ENCODE results near the gene ENOX2. TPM values are rescaled to one million over a fixed set of nuclear protein-coding genes. Genes with fewer than 3 reads are reported as not detected.

Gene ENOX2
- polyA plus RNA-seq, 1 donor = 19.4 TPM

- no peak for DNase-seq
Observed at GRCh38 chrX:130885996-130886395, 17.0 kb downstream of the ENOX2 start.

- DNase-seq = no peak
Observed at GRCh38 chrX:130885508-130885907, 17.5 kb downstream of the ENOX2 start.

- DNase-seq = no peak
Observed at GRCh38 chrX:130884627-130885026, 18.4 kb downstream of the ENOX2 start.

GRCh38 chrX:130879869-130880268 lies 23.1 kb downstream of the ENOX2 start:
- no peak for DNase-seq

DNA sequence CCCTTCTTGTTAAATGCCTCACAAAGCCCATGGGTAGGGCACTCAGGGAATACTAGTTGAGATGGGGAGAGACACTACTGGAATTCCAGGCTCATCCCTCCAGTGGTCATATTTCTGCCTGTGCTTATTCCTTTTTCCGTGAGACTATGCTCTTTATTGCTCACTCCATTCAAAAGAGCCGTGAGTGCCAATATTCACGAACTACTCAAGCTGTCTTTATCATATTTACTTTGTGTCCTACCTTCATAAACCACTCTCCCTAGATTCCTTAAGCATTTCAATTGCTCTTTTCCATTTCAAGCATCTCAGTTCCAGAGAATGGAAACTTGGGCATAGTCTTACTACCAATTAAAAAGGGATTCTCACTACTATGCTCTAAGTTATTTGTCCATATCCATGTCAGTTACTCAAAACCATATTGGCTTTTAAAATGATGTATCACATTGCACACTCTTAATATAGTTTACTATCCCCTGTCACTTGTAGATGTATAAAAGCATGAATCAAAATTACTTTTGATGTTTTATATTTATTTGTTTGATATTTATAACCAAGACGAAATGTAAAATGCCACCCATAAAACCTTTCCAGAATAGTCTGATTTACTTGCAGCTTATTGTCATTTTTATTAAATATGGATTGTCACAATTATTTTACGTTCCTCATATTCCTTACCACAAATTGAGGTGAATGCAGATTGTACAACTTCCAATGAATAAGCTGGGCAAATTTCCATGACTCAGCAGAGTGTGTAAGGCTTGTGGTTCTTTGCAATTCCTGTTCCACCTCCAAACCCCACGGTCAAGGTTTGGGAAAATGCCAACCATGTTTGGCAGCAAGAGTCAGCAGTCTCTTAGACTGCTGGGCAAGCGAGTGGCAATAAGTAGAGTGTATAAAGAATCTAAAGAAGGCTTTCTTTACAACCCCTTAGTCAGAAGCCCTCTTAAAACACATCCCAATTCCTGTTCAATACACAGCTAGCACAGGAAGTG lies 24.4 kb downstream of the ENOX2 start:
- DNase-seq = no peak

DNA sequence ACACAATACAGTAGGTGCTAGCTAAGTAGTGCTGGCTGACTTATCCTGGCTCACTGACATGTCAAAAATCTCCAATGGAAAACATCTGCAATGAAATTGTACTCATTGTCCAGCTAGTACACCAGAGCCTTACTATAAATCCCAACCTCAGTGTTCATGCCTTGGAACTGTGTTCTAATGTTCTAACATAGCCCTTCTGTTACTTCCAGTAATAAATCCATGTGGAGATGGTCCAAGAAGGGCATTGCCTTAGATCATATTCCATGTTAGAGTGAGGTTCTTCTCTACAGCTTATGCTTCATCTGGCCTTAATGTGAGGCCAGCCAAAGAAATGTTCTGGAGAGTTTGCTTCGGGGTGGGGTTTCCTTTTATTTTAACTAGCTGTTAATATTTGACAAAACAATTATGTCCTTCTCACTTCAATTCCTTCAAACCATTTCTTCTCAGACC lies 25.1 kb downstream of the ENOX2 start:
- no peak for DNase-seq

- DNase-seq = no peak
Observed at GRCh38 chrX:130876226-130876625, 26.8 kb downstream of the ENOX2 start.

DNA sequence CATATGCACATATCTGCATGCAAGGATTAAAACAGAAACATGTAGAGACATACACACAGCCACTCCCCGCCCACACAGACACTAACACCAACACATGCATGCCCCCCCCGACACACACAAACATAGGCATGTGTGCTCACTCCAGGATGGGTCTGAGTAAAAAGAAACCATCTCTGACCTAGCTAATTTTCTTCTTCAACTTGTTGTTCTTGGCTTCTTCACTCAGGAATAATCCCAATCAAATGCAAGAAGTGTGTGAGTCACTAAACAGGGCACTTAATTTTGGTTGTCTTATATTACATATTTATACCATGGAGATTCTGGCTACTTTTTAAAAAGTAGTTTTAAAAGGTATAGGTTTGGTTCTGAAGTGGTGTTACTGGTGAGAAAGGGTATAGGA lies 28.3 kb downstream of the ENOX2 start:
- no peak for DNase-seq

GRCh38 chrX:130869239-130869638 lies 33.8 kb downstream of the ENOX2 start:
- no peak for DNase-seq

DNA sequence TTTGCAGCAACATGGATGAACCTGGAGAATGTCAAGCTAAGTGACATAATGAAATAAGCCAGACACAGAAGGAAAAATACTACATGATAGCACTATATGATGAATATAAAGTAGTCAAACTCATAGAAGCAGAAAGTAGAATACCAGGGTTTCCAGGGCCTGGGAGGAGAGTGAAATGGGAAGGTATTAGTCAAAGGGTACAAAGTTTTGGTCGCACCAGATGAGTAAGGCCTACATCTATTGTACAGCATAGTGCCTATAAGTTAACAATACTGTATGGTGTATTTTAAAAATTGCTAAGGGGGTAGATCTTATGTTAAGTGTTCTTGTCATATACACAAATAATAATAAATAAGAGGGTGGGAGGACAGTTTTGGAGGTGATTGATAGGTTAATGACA lies 41.5 kb downstream of the ENOX2 start:
- no peak for DNase-seq

- no peak for DNase-seq
Observed at GRCh38 chrX:130857207-130857606, 45.8 kb downstream of the ENOX2 start.

DNA sequence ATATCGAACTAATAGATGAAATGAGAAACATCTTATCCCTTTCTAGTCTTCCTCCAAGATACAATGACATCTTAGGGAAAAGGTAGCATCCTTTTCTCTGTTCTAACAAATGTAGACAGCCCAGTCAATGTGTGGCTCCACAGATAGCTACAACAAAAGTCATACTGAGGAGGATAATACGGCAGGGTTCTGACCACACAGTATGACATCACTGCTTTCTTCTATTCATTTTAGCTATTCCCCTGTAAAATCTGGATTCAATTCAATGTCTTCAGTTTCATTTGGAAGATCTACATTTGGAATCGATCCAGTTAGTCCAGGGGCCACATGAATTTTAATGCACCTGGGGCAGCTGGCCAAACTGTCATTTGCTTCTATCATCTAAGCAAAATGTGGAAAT lies 51.4 kb downstream of the ENOX2 start:
- DNase-seq = no peak

DNA sequence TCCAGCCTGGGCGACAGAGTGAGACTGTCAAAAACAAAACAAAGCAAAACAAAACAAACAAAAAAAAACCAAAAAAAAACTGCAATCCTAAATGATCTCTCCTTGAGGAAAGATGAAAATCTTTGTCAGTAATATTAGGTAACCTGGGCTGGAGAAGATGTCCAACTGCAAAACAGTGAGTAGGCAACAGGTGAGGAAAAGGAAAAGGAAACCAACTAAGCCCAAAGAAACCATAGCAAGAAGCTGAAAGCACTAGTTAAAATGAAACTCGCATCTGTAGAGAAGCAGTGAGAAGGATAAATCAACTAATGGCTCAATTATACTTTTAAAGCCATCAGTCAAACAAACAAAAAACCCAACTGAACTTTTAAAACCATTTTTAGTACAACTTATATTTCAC lies 54.2 kb downstream of the ENOX2 start:
- no peak for DNase-seq

GRCh38 chrX:130846746-130847145 lies 56.3 kb downstream of the ENOX2 start:
- no peak for DNase-seq

GRCh38 chrX:130841776-130842175 lies 61.2 kb downstream of the ENOX2 start:
- no peak for DNase-seq

DNA sequence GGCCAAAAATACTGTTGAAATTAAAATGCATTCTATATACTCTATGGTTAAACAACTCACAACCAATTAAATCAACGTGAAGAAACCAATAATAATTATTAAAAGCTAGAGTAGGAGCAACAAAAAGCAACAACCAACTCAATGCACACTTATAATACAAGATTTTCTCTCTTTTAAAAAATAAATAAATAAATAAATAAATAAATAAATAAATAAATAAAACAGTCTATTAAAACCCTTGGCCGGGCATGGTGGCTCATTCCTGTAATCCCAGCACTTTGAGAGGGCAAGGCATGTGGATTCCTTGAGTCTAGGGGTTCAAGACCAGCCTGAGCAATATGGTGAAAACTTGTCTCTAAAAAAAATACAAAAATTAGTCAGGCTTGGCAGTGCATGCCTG lies 62.7 kb downstream of the ENOX2 start:
- DNase-seq = no peak

GRCh38 chrX:130836447-130836846 lies 66.6 kb downstream of the ENOX2 start:
- no peak for DNase-seq

- no peak for DNase-seq
Observed at GRCh38 chrX:130834830-130835229, 68.2 kb downstream of the ENOX2 start.

DNA sequence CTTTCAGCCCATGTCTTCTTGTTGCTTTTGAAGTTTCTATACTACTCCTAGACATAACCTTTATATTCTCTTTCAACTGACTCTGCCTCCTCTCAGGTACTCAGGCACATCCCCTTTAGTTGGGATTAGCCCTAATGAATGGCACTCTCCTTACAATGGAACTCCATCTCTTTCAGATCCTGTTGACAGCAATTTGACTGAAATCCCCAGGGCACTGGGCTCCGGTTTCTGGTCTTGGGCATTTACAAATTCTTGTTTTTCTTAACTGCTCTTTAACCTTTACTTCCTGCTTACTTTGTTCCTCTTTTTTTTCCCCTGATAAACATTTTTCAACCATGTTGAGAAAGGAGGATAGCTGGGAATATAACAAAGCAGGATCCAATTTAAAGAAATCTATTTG lies 68.9 kb downstream of the ENOX2 start:
- no peak for DNase-seq

DNA sequence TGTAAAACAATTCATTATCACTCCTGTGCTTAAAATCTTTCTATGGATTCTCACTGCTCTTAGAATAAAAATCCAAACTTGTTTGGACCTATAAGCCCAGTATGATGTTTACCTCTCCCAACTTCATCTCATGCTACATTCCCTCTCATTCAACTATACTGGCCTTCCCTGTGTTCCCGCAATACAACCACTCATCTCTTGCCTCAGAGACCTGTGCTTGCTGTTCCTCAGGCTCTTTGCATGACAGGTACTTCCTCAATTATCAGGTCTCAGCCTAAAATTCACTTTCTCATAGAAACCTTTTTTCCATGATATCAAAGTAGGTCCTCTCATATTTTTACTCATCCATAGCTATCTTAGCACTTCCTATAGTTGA lies 71.7 kb downstream of the ENOX2 start:
- no peak for DNase-seq

- no peak for DNase-seq
Observed at GRCh38 chrX:130830599-130831346, 72.2 kb downstream of the ENOX2 start.

- DNase-seq = no peak
Observed at GRCh38 chrX:130829526-130830515, 73.2 kb downstream of the ENOX2 start.
